HepG2 (cell line): ENCODE results near the gene CSMD2. TPM values are rescaled to one million over a fixed set of nuclear protein-coding genes. Genes with fewer than 3 reads are reported as not detected.

Source experiments
- ATAC-seq: fragments of 200-7000 bp; cut with Tn5 transposase; 3 replicates; pipeline ENCODE4 v1.9.1; 2020; ENCODE audit warnings: mild to moderate bottlenecking, moderate library complexity
- BruUV-seq: library from RNA; stranded (reverse); fragments of 400-500 nt; replicated peaks from 2 replicates; lab custom pipeline; 2021; lab: Mats Ljungman, UMichigan
- CTCF ChIA-PET: fragments of 300-600 bp; formaldehyde crosslinking; extraction: SDS; loops from one replicate; lab custom pipeline; 2021; ENCODE audit warnings: low total read pairs, inconsistent platforms, low intra/inter-chr PET ratio; lab: Yijun Ruan, JAX
- POLR2A ChIA-PET: fragments of 350-600 bp; sonication (Branson Sonifier 250); formaldehyde crosslinking; loops from one replicate; lab custom pipeline; 2020; ENCODE audit warnings: antibody characterized with exemption, inconsistent platforms; lab: Yijun Ruan, JAX
- DNase-seq: peaks from one replicate; pipeline ENCODE4 v3.0.0-alpha.2; 2015; ENCODE audit warnings: low spot score
- FAIRE-seq: peaks from 3 replicates; lab custom pipeline; 2011; peaks lifted over from hg19 to GRCh38; lab: Jason Lieb, UNC
- H2AFZ ChIP-seq: one replicate; pipeline ENCODE4 v1.6.1; 2011; ENCODE audit warnings: low read length, inconsistent platforms
- H3K27ac ChIP-seq: fragments of 300-600 bp; 3 replicates; pipeline ENCODE4 v1.8.0; 2011; ENCODE audit warnings: mixed run types, mild to moderate bottlenecking, mixed read lengths, low read length, inconsistent platforms; ENCODE audit not compliant: insufficient read depth; ENCODE audit errors: extremely low read length
- H3K27me3 ChIP-seq, 2 experiments: fragments of 200-600 bp in 1 of 2; 2 replicates in 1 of 2; 3 replicates in 1 of 2; pipeline versions ENCODE4 v1.6.0 to v1.8.0; 2011; ENCODE audit warnings: low read length in 2 of 2, mild to moderate bottlenecking in 2 of 2, moderate library complexity in 2 of 2, inconsistent platforms in 1 of 2; ENCODE audit not compliant: insufficient read depth in 2 of 2, control insufficient read depth in 1 of 2
- H3K36me3 ChIP-seq, 2 experiments: fragments of 200-600 bp in 1 of 2; replicated peaks in 1 of 2; 2 replicates in 1 of 2; 3 replicates in 1 of 2; pipeline versions ENCODE4 v1.5.1 to v1.8.0; 2011; ENCODE audit warnings: low read length in 2 of 2, inconsistent platforms in 1 of 2; ENCODE audit not compliant: insufficient read depth in 2 of 2, control insufficient read depth in 1 of 2
- H3K4me1 ChIP-seq: 2 replicates; pipeline ENCODE4 v1.5.1; 2012; ENCODE audit warnings: low read length, inconsistent platforms; ENCODE audit not compliant: insufficient read depth
- H3K4me2 ChIP-seq: 2 replicates; pipeline ENCODE4 v1.6.0; 2011; ENCODE audit warnings: low read depth, low read length, inconsistent platforms
- H3K4me3 ChIP-seq, 3 experiments: fragments of 200-600 bp in 1 of 3; sonication (generic), shearing (Covaris generic) in 1 of 3; replicated peaks in 1 of 3; 2 replicates each; pipeline ENCODE4 v1.5.1; 2011 to 2016; ENCODE audit warnings: low read length in 3 of 3, inconsistent platforms in 2 of 3, low read depth in 2 of 3, mild to moderate bottlenecking in 2 of 3, control low read depth in 1 of 3, mixed read lengths in 1 of 3; ENCODE audit not compliant: insufficient read depth in 1 of 3
- H3K79me2 ChIP-seq: one replicate; pipeline ENCODE4 v1.6.1; 2011; ENCODE audit warnings: low read length, inconsistent platforms; ENCODE audit not compliant: insufficient read depth
- H3K9ac ChIP-seq: 2 replicates; pipeline ENCODE4 v1.6.0; 2011; ENCODE audit warnings: mild to moderate bottlenecking, low read depth, low read length, inconsistent platforms; ENCODE audit not compliant: insufficient read depth
- H3K9me3 ChIP-seq: 2 replicates; pipeline ENCODE4 v1.5.1; 2012; ENCODE audit warnings: mild to moderate bottlenecking, low read length
- H4K20me1 ChIP-seq: 2 replicates; pipeline ENCODE4 v1.6.0; 2011; ENCODE audit warnings: inconsistent platforms, mild to moderate bottlenecking, low read length, moderate library complexity; ENCODE audit not compliant: insufficient read depth
- CREB1 ChIP-seq, 2 experiments: fragments of 450-650 bp in 1 of 2; IDR thresholded peaks; 2 replicates each; pipeline ENCODE4 v1.6.1; 2016 to 2017; ENCODE audit warnings: control low read depth in 1 of 2, mild to moderate bottlenecking in 1 of 2, missing compliant biosample characterization in 1 of 2, missing genetic modification characterization in 1 of 2
- HDAC2 ChIP-seq: sonication (generic); formaldehyde crosslinking; IDR thresholded peaks from 2 replicates; pipeline ENCODE4 v1.4.0; 2020; ENCODE audit warnings: missing genetic modification reagents
- NFYB ChIP-seq: sonication (generic); formaldehyde crosslinking; IDR thresholded peaks from 2 replicates; pipeline ENCODE4 v1.4.0; 2020; ENCODE audit warnings: missing genetic modification reagents
- NR3C1 ChIP-seq: sonication (generic); formaldehyde crosslinking; IDR thresholded peaks from 2 replicates; pipeline ENCODE4 v1.4.0; 2020; ENCODE audit warnings: missing genetic modification reagents
- RFXANK ChIP-seq: IDR thresholded peaks from 2 replicates; pipeline ENCODE4 v1.6.1; 2016
- SIN3B ChIP-seq: fragments of 150-350 bp; IDR thresholded peaks from 2 replicates; pipeline ENCODE4 v1.6.1; 2014; ENCODE audit warnings: low read length
- ZBTB20 ChIP-seq: sonication (generic); formaldehyde crosslinking; IDR thresholded peaks from 2 replicates; pipeline ENCODE4 v1.8.1; 2023; ENCODE audit warnings: missing genetic modification reagents, low read depth, mild to moderate bottlenecking, borderline replicate concordance
- ZKSCAN8 ChIP-seq: IDR thresholded peaks from 2 replicates; pipeline ENCODE4 v1.6.1; 2016; ENCODE audit warnings: borderline replicate concordance, missing genetic modification reagents, missing compliant biosample characterization
- ZNF230 ChIP-seq: sonication (generic); formaldehyde crosslinking; IDR thresholded peaks from 2 replicates; pipeline ENCODE4 v1.4.0; 2020; ENCODE audit warnings: mild to moderate bottlenecking, missing genetic modification reagents
- ZNF773 ChIP-seq: sonication (generic); formaldehyde crosslinking; IDR thresholded peaks from 2 replicates; pipeline ENCODE4 v1.4.0; 2020; ENCODE audit warnings: missing genetic modification reagents, borderline replicate concordance
- WGBS: methylation state at CpG from one replicate; pipeline ENCODE4 v1.1.6; 2017; ENCODE audit warnings: low lambda C conversion rate; 5-methylcytosine and 5-hydroxymethylcytosine counted together
- in situ Hi-C: cut with HindIII; loops from 2 replicates; pipeline ENCODE4 v1.10.0; 2017; ENCODE audit warnings: low pct_unique_long_range_greater_than_20kb; ENCODE audit not compliant: extremely low pct_ligation_motif_present
- intact Hi-C: fragments of 100-400 bp; cut with micrococcal nuclease; formaldehyde crosslinking; loops from one replicate; pipeline ENCODE4 v1.10.0; 2022; ENCODE audit not compliant: unreplicated experiment
- polyA plus RNA-seq, 8 experiments: library from polyadenylated mRNA; depleted of rRNA in 3 of 8; stranded (reverse) in 7 of 8; unstranded in 1 of 8; fragments of >200 nt; fragmentation: Illumina TruSeq in 4 of 8; extraction: Trizol in 4 of 8; gene quantifications; 2 replicates each; pipeline versions ENCODE4 v1.2.1 to v1.2.3, GENCODE V29; 2011 to 2016; ENCODE audit warnings: low read depth in 4 of 8, missing spikeins in 1 of 8, mixed read lengths in 1 of 8; ENCODE audit not compliant: insufficient read depth in 1 of 8
- total RNA-seq, 5 experiments: library from RNA; depleted of rRNA; stranded (reverse); fragments of >200 nt; fragmentation: Illumina TruSeq; extraction: Trizol; gene quantifications; 2 replicates each; pipeline ENCODE4 v1.2.3, GENCODE V29; 2016; ENCODE audit warnings: low read depth in 1 of 5
- TF ChIP-seq, protein P1 (sequence below): sonication (generic); formaldehyde crosslinking; IDR thresholded peaks from 2 replicates; pipeline ENCODE4 v1.9.0; 2021; ENCODE audit warnings: missing genetic modification reagents, borderline replicate concordance
- TF ChIP-seq, protein P2 (sequence below): sonication (generic); formaldehyde crosslinking; IDR thresholded peaks from 2 replicates; pipeline ENCODE4 v1.8.1; 2023; ENCODE audit warnings: mild to moderate bottlenecking, moderate library complexity, missing genetic modification reagents
- TF ChIP-seq, protein P3 (sequence below): sonication (generic); formaldehyde crosslinking; IDR thresholded peaks from 2 replicates; pipeline ENCODE4 v1.8.0; 2022; ENCODE audit warnings: mild to moderate bottlenecking, missing genetic modification reagents
- TF ChIP-seq, protein P4 (sequence below): sonication (generic); formaldehyde crosslinking; IDR thresholded peaks from 2 replicates; pipeline ENCODE4 v1.8.1; 2022; ENCODE audit warnings: mild to moderate bottlenecking, missing genetic modification reagents
- TF ChIP-seq, protein P5 (sequence below): IDR thresholded peaks from 2 replicates; pipeline ENCODE4 v1.6.1; 2016; ENCODE audit warnings: mild to moderate bottlenecking
- TF ChIP-seq, protein P6 (sequence below): sonication (generic); formaldehyde crosslinking; IDR thresholded peaks from 2 replicates; pipeline ENCODE4 v1.5.0; 2020; ENCODE audit warnings: mild to moderate bottlenecking, missing genetic modification reagents

The CSMD2 gene
- total and polyA plus RNA-seq, 2 of the 13 experiments (the other 11 are each of a cell fraction or from before 2014, with no cell fraction given), result not detected

DNA sequence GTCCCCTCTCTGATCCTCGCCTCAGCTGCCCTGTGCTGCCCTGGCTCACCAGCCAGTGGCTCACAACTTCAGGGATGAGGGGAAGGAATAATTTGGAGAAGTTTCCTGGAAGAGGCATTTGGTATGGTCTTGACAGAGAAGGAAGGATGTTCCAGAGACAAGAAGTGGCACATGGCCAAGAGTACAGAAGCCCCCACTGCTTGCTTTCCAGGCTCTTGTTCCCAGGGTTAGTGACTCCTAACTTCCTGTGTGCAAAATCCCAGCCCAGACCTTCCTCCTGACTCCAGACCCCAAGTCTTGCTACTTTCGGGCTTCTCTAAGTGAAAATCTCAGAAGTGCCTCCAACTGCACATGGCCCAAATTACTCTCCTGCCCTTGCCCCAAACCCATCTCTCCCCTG, 215.5 kb downstream of the CSMD2 start:
- H3K9me3 ChIP-seq, result no peaks in the 10 kb centered on the region
- in situ Hi-C loops (no loop called here), intact Hi-C loops (no loop called here)
- H3K4me2 ChIP-seq, result no peak overlapping the region
- no peak for DNase-seq
- no peaks in the 10 kb centered on the region for H3K79me2 ChIP-seq
- H3K27ac ChIP-seq, result no peak overlapping the region
- 6% methylated on average over 2 of the region's 2 CpGs for WGBS
- no peaks in the 10 kb centered on the region; a peak in 1 of 5 replicates for H3K27me3 ChIP-seq
- no peak for FAIRE-seq
- no peak for ATAC-seq
- no peak for TF ChIP-seq SIN3B
- TF ChIP-seq, protein P1, sequence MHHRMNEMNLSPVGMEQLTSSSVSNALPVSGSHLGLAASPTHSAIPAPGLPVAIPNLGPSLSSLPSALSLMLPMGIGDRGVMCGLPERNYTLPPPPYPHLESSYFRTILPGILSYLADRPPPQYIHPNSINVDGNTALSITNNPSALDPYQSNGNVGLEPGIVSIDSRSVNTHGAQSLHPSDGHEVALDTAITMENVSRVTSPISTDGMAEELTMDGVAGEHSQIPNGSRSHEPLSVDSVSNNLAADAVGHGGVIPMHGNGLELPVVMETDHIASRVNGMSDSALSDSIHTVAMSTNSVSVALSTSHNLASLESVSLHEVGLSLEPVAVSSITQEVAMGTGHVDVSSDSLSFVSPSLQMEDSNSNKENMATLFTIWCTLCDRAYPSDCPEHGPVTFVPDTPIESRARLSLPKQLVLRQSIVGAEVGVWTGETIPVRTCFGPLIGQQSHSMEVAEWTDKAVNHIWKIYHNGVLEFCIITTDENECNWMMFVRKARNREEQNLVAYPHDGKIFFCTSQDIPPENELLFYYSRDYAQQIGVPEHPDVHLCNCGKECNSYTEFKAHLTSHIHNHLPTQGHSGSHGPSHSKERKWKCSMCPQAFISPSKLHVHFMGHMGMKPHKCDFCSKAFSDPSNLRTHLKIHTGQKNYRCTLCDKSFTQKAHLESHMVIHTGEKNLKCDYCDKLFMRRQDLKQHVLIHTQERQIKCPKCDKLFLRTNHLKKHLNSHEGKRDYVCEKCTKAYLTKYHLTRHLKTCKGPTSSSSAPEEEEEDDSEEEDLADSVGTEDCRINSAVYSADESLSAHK, result no peak
- TF ChIP-seq CREB1 (IDR thresholded peaks at IDR 0.05), result no peak
- no peak for TF ChIP-seq CREB1 (CRISPR knock-in tag; IDR thresholded peaks at IDR 0.05)
- TF ChIP-seq, protein P2, sequence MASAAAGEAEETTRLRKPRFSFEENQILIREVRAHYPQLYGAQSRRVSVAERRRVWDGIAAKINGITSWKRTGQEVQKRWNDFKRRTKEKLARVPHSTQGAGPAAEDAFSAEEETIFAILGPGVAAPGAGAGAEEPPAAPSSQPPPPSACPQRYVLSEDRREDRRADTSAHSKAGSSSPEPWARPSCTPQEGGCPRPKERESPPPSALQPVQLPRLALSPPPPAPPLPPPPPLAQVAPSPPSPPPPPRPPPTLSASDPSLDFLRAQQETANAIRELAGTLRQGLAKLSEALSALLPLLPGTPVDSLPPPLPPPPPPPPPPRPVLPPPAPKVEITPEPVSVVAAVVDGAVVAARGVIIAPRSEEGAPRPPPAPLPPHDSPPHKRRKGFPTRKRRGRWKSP, result no peak
- no peak for TF ChIP-seq HDAC2 (CRISPR knock-in tag)
- TF ChIP-seq ZKSCAN8, result no peak
- TF ChIP-seq ZNF230 (CRISPR knock-in tag), result no peak
- TF ChIP-seq, protein P3, sequence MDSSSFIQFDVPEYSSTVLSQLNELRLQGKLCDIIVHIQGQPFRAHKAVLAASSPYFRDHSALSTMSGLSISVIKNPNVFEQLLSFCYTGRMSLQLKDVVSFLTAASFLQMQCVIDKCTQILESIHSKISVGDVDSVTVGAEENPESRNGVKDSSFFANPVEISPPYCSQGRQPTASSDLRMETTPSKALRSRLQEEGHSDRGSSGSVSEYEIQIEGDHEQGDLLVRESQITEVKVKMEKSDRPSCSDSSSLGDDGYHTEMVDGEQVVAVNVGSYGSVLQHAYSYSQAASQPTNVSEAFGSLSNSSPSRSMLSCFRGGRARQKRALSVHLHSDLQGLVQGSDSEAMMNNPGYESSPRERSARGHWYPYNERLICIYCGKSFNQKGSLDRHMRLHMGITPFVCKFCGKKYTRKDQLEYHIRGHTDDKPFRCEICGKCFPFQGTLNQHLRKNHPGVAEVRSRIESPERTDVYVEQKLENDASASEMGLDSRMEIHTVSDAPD (CRISPR knock-in tag), result no peak
- TF ChIP-seq NR3C1 (CRISPR knock-in tag), result no peak
- TF ChIP-seq, protein P4, sequence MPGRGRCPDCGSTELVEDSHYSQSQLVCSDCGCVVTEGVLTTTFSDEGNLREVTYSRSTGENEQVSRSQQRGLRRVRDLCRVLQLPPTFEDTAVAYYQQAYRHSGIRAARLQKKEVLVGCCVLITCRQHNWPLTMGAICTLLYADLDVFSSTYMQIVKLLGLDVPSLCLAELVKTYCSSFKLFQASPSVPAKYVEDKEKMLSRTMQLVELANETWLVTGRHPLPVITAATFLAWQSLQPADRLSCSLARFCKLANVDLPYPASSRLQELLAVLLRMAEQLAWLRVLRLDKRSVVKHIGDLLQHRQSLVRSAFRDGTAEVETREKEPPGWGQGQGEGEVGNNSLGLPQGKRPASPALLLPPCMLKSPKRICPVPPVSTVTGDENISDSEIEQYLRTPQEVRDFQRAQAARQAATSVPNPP (CRISPR knock-in tag), result no peak
- TF ChIP-seq, protein P5, sequence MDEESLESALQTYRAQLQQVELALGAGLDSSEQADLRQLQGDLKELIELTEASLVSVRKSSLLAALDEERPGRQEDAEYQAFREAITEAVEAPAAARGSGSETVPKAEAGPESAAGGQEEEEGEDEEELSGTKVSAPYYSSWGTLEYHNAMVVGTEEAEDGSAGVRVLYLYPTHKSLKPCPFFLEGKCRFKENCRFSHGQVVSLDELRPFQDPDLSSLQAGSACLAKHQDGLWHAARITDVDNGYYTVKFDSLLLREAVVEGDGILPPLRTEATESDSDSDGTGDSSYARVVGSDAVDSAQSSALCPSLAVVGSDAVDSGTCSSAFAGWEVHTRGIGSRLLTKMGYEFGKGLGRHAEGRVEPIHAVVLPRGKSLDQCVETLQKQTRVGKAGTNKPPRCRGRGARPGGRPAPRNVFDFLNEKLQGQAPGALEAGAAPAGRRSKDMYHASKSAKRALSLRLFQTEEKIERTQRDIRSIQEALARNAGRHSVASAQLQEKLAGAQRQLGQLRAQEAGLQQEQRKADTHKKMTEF (CRISPR knock-in tag), result no peak
- TF ChIP-seq ZBTB20, result no peak
- TF ChIP-seq RFXANK, result no peak
- TF ChIP-seq NFYB (CRISPR knock-in tag), result no peak
- no peak for TF ChIP-seq ZNF773 (CRISPR knock-in tag)
- TF ChIP-seq, protein P6, sequence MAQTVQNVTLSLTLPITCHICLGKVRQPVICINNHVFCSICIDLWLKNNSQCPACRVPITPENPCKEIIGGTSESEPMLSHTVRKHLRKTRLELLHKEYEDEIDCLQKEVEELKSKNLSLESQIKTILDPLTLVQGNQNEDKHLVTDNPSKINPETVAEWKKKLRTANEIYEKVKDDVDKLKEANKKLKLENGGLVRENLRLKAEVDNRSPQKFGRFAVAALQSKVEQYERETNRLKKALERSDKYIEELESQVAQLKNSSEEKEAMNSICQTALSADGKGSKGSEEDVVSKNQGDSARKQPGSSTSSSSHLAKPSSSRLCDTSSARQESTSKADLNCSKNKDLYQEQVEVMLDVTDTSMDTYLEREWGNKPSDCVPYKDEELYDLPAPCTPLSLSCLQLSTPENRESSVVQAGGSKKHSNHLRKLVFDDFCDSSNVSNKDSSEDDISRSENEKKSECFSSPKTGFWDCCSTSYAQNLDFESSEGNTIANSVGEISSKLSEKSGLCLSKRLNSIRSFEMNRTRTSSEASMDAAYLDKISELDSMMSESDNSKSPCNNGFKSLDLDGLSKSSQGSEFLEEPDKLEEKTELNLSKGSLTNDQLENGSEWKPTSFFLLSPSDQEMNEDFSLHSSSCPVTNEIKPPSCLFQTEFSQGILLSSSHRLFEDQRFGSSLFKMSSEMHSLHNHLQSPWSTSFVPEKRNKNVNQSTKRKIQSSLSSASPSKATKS (CRISPR knock-in tag), result no peak
- CTCF ChIA-PET, result no interaction called here
- no peak overlapping the region for H3K9ac ChIP-seq
- H3K4me3 ChIP-seq, result no peak overlapping the region
- H3K36me3 ChIP-seq, result no peaks in the 10 kb centered on the region
- no TSS peak for BruUV-seq
- POLR2A ChIA-PET, result no interaction called here
- no peaks in the 10 kb centered on the region for H4K20me1 ChIP-seq
- no peak overlapping the region for H2AFZ ChIP-seq
- H3K4me1 ChIP-seq, result no peaks in the 10 kb centered on the region
